GM10248 (cell line): ENCODE measurements around the gene PTPN3.

ENCODE experiments used
- CTCF ChIA-PET: fragments of 300-600 bp; sonication (Branson Sonifier 250); formaldehyde crosslinking; extraction: SDS; loops from one replicate; lab custom pipeline; 2021; ENCODE audit warnings: antibody characterized with exemption; lab: Yijun Ruan, JAX
- POLR2A ChIA-PET: fragments of 350-650 bp; sonication (Branson Sonifier 250); formaldehyde crosslinking; extraction: SDS; loops from one replicate; lab custom pipeline; 2020; ENCODE audit warnings: antibody characterized with exemption; lab: Yijun Ruan, JAX
- DNase-seq: peaks from one replicate; pipeline ENCODE4 v3.0.0; 2012; ENCODE audit errors: extremely low spot score
- TF ChIP-seq, protein P1 (sequence below): IDR thresholded peaks from 2 replicates; pipeline ENCODE4 v1.5.1; 2012; ENCODE audit warnings: mild to moderate bottlenecking, low read depth; ENCODE audit errors: extremely low read depth, missing control alignments, control extremely low read depth

PTPN3 gene

DNA sequence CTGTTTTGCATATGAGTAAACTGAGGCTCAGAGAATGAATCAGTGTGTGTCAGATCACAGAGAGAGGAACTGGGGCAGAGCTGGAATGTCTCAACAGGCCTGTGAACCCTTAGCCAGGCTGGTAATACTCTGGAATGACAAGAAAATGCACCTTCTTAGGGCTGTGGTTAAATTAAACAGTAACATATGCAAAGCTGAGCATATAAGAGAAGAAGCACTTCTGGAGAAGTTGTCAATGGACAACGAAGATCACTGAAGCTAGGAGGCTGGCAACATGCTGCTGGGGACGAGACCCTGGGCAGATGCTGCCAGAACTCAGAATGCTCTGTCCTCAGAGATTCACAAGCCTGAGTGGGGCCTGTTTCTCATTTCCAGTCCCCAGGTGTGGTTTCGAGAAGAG lies 112.6 kb downstream of the PTPN3 start:
- ChIA-PET POLR2A (no interaction called here), CTCF (interaction anchor here (0.8 to 1.7 kb wide), 5 partner anchors 10 to 26 kb away, joined by 3 to 6 read pairs (median 4); no protein-coding TSS in a partner anchor)
- DNase-seq: no peak
- TF ChIP-seq, protein P1, sequence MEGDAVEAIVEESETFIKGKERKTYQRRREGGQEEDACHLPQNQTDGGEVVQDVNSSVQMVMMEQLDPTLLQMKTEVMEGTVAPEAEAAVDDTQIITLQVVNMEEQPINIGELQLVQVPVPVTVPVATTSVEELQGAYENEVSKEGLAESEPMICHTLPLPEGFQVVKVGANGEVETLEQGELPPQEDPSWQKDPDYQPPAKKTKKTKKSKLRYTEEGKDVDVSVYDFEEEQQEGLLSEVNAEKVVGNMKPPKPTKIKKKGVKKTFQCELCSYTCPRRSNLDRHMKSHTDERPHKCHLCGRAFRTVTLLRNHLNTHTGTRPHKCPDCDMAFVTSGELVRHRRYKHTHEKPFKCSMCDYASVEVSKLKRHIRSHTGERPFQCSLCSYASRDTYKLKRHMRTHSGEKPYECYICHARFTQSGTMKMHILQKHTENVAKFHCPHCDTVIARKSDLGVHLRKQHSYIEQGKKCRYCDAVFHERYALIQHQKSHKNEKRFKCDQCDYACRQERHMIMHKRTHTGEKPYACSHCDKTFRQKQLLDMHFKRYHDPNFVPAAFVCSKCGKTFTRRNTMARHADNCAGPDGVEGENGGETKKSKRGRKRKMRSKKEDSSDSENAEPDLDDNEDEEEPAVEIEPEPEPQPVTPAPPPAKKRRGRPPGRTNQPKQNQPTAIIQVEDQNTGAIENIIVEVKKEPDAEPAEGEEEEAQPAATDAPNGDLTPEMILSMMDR: no peak

DNA sequence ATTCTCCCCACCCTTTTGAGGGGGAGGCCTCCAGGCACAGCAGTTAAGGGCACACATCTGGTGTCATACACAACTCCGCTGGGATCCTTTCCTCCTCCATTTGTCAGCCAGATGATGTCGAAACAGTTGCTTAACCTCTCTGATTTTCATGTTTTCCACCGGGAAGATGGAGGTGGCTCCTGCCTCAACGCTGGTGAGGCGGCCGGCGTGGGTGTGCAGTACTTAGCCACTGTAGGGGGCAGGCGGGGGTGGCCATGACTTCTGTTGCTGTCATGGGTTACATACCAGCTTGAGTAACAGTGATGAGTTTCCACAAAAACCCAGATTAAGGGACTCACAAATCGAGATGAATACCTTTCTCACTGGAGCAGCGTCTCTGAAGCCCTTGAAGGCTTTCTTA lies 114.2 kb downstream of the PTPN3 start:
- POLR2A ChIA-PET: no interaction called here
- TF ChIP-seq, protein P1: no peak
- no peak for DNase-seq
- CTCF ChIA-PET: no interaction called here

DNA sequence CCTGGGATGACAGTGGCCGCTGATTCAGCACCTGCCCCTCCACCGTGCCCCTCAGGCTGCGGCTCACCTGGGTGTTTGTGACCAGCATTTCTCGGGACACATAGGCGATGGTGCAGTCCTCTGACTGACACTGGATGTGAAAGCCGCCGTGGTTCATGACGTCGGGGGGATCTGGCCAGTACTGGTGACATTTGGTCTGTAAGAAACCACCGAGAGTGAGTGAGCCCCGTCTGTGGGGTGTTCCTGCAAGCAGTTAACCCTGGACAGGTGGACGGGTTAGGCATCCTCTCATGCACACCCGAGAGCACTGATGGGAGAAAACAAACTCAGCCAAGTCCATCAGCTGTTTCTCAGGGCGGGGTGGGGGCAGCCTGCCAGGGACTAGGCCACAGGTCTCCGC lies 114.8 kb downstream of the PTPN3 start:
- CTCF ChIA-PET: no interaction called here
- POLR2A ChIA-PET: no interaction called here
- no peak for DNase-seq
- TF ChIP-seq, protein P1: no peak

DNA sequence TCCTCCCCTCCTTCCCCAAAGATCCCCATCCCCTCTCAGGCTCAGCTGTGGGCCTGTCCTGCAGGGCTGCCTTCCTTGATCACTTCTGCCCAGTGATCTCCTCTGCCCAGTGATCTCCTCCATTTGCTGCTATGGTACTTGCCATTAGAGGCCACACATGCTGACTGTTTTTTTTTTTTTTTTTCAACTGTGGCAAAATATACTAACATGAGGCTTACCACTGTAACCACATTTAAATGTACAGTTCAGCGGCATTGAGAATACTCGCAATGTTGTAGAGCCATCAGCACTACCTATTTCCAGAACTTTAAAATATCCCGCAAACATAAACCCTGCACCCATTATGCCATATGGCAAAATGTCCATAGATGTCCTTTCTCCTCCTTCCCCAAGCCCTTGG lies 115.5 kb downstream of the PTPN3 start:
- ChIA-PET CTCF (no interaction called here), POLR2A (no interaction called here)
- DNase-seq: no peak
- TF ChIP-seq, protein P1: no peak

DNA sequence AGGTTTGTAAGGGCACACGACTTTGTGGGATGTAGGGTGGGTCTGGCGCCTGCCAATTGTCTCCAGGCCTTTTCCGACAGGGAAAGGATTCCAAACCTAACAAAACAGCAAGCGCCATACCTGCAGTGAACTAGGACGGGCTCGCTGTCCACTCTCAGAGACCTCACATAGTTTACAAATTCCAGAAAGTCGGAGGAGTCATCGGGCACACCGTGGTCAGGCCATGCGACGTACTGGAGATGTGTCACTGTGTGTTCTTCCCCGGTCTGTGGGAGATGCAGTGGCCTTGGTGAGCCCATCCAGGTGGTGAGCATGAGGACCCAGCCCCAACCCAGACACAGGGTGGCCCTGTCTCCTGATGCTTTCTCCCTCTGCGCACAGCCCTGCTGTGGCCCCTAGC lies 115.9 kb downstream of the PTPN3 start:
- CTCF ChIA-PET: no interaction called here
- POLR2A ChIA-PET: no interaction called here
- no peak for DNase-seq
- TF ChIP-seq, protein P1: no peak

DNA sequence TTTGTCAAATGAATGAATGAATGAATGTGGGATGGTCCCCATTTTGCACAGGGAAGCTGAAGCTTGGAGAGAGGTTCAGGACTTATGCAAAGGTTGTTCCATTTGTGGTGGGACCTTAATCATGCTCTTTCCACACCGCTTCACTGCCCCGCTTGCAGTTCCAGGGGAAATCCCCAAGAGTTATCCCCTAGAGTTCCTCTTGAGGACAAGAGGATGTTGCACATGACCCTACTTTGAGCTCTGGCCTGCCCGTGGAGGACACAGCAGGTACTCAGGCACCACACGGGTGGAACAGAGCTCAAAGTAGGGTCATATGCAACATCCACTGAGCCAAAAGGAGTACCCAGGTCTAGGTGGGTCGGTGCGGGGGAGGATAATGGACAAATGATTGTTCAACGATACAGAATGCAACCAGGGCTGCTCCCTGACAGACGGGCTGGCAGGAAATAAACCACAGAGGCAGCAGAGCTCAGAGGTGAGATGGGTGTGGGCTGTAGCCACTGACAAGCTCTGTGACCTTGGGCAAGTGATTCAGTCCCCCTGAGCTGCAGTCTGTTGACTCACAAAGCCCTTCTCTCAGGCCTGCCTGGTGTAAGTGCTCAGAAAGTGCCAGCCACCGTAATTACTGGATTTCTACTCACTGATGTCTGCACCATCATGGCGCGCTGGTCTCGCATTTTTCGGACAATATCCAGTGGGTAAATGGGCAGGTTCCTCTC lies 116.9 kb downstream of the PTPN3 start:
- TF ChIP-seq, protein P1: no peak
- peak; percentile 47 for DNase-seq
- ChIA-PET POLR2A (no interaction called here), CTCF (interaction anchor here (1.0 to 1.8 kb wide), 2 partner anchors 20 to 89 kb away, joined by 4 to 6 read pairs; no protein-coding TSS in a partner anchor)
